ENCODE results near the gene TIAM1.
A peak's percentile ranks its signal among the peaks of the same experiment; 100 is the strongest.

The TIAM1 gene

GRCh38 chr21:31135531-31136184 lies 208.4 kb downstream of the TIAM1 start:
- no peak for DNase-seq (ENCODE audit: low read depth)

DNA sequence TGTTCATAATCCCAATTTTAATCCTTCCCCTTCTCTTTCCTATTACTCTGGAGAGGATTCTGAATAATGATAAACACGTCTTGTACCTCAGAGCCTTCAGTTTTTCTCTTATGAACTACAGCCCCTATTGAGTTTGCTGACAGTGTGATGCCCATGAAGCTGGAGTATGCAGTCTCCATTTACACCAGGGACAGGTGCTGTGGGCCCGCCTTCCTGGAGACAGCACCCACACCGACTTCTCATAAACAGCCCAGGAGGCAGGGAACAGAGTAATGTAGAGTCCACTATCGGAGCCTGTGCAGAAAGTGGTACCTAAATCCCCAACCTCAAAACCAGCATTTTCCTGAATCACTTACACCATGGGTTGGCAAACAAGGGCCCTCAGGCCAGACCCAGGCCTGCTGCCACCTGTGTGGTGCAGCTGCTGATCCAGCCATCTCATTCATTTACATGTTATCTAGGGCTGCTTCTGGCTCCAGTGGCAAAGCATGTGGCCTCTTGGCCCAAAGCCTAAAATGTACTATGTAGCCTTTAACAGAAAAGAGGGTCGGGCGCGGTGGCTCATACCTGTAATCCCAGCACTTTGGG lies 210.7 kb downstream of the TIAM1 start:
- no peak for DNase-seq (ENCODE audit: low read depth)

- DNase-seq (ENCODE audit: low read depth): no peak
Measured at GRCh38 chr21:31132574-31133242, 211.4 kb downstream of the TIAM1 start.

DNA sequence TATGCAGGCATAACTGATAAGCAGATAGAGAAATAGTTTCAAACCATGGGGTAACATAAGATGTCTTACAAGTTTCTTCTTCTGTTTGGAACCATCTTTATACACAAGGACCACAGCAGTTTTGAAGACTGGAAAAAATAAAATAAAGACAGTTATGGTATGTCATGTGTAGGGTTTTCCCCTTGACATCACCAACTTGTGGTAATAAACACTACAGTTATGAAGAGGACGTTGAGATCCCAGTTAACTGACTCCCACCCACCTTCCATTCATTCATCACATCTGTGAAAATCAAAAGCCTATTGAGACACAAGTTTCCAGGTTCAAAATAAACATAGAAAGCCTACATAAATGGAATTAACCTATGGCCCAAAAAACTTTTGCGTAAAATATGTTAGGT lies 213.2 kb downstream of the TIAM1 start:
- DNase-seq (ENCODE audit: low read depth): no peak

- DNase-seq (ENCODE audit: low read depth): no peak
Measured at GRCh38 chr21:31128234-31128633, 215.8 kb downstream of the TIAM1 start.

DNA sequence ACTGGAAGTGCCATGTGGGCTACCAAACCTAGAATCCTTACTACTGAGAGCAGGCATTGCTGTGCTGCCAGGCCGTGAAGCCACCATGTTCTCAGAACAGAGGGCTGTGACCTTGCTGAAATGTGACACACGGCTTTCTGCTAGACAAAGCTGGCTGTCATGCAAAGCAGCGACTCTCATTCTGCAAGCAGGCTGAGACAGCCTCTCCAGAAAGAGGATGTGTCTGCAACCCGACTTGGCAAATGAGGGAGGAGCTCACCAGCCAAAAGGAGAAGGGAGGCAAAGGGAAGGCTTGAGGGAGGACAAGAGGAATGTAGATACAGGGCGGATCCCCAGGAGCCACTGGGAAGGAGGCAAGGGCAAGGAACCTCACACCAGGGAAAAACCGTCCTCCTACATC lies 220.1 kb downstream of the TIAM1 start:
- no peak for DNase-seq (ENCODE audit: low read depth)

DNA sequence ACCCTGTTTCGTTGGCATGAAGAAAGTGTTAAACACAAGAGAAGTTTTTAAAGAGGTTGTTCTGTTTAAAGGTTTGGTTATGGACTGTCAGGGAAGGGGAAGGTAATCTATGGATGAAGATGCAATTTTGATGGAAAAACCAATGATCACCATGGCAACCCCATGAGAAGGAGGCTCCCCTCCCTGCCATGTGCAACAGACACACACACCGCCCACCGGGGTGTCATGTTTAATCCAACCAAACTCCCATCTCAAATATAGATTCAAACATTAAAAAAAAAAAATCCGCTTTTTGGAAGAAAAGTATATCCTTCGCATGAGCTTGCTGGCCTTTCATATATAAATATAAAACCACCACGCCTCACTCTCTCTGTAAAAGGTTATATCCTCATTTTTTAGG lies 224.9 kb downstream of the TIAM1 start:
- DNase-seq (ENCODE audit: low read depth): no peak

DNA sequence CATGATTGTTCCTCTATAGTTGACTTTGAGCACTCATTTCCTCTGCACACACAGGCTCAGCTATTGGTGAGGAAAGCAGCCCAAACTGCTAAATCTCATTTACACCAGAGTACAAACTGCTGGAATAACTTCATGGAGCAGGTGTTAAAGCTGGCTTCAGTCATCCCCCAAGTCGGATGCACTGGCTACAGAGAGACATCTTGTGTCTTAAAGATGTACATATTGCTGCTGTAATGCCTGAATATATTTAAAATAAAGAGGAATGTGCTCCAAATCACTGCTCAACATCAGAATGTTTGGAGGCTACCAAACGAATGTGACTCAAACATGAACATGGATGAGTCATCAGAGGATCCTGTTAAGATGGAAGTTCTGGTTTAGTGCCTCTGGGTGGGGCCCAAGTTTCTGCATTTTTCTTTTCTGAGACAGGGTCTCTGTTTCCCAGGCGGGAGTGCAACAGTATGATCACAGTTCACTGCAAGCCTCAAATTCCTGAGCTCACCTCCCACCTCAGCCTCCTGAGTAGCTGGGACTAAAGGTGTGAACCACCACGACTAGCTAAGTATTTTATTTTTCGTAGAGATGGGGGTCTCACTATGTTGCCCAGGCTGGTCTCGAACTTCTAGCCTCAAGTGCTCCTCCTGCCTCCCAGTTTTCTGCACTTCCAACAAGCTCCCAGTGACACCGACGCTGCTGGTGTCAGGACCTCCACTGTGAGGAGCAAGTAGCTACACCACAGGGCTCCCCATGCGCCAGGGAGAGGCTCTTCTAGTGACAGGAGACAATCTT lies 226.7 kb downstream of the TIAM1 start:
- peak; percentile 86 for DNase-seq (ENCODE audit: low read depth)

- DNase-seq (ENCODE audit: low read depth): no peak
Measured at GRCh38 chr21:31115249-31115648, 228.8 kb downstream of the TIAM1 start.

DNA sequence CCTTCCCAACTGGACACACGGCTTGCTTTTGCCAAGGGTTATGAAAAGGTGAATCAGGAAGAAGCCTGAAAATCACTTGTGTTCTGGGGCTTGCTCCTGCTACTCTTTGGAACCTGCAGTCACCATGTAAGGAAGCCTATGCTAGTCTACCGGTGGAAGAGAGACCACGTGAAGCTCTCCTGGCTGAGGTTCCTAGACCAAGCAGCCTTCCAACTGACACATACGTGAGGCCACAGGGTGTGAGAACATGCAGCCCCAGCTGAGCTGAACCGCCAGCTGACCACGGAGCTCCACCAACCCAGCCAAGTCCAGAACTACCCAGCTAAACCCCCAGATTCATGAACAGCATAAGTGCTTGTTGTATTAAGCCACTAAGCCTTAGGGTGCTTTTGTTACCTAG lies 233.0 kb downstream of the TIAM1 start:
- DNase-seq (ENCODE audit: low read depth): no peak

GRCh38 chr21:31110430-31110829 lies 233.6 kb downstream of the TIAM1 start:
- no peak for DNase-seq (ENCODE audit: low read depth)

DNA sequence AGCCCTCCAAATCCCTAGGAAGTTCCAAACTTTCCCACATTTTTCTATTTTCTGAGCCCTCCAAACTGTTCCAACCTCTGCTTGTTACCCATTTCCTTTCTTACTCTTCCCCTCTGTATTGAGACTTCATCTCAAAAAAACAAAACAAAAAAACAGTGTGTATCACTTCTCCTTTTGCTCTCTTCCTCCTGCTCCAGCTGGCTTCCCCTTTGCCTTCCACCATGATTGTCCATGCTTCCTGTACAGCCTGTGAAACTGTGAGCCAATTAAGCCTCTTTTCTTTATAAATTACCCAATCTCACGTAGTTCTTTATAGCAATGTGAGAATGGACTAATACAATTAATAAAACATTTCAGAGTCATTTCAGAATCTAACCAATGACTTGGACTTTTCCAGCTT lies 236.2 kb downstream of the TIAM1 start:
- DNase-seq (ENCODE audit: low read depth): no peak

GRCh38 chr21:31107176-31107785 lies 236.8 kb downstream of the TIAM1 start:
- DNase-seq (ENCODE audit: low read depth): no peak

DNA sequence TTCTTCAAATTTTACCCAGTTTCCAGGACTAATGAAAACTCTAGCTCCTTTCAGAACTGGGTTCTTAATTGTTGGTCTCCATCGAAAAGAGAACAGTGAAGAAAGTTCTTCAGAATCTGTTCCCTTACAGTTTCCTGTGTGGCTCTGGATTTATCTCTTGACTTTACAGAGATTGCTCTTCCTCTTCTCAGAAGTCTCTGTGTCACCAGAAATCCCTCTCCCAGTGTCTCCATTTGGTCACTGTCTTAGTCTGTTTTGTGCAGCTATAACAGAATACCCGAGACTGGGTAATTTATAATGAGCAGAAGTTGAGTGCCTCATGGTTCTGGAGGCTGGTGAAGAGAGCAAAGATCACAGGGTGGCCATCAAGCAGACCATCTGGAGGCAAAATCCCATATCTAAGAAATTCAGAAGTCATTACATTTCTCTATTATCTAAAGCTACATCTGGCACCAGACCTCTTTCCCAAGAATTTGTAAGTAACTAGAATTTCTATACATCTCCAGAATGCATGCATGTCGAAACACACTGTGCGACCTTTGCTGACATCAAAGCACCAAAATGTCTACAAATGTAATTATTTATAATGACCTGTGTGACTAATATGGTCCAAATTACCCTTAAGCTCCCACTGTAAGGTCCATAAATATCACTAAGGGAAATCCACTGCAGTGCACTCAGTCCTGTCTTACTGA lies 240.3 kb downstream of the TIAM1 start:
- no peak for DNase-seq (ENCODE audit: low read depth)

- no peak for DNase-seq (ENCODE audit: low read depth)
Measured at GRCh38 chr21:31103163-31103562, 240.9 kb downstream of the TIAM1 start.

DNA sequence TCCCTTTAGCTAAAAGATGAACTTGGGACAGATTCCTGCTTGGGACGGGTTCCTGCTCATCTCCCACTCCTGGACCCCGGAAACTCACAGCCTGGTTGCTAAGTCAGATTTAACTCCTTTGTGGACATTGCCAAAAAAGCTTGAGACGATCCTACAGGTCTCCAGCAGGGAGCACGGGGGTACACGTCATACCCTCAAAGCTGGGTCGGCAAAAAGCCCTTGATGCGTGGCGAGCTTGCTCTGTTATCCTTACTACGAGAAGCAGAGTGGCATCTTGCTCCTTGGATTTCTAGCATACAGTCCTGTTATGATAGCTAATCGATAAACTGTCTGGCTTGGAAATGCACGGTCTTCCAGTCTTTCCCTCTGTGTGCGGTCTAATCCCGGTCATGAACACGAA lies 244.9 kb downstream of the TIAM1 start:
- DNase-seq (ENCODE audit: low read depth): no peak

GRCh38 chr21:31098576-31099005 lies 245.5 kb downstream of the TIAM1 start:
- DNase-seq (ENCODE audit: low read depth): no peak

DNA sequence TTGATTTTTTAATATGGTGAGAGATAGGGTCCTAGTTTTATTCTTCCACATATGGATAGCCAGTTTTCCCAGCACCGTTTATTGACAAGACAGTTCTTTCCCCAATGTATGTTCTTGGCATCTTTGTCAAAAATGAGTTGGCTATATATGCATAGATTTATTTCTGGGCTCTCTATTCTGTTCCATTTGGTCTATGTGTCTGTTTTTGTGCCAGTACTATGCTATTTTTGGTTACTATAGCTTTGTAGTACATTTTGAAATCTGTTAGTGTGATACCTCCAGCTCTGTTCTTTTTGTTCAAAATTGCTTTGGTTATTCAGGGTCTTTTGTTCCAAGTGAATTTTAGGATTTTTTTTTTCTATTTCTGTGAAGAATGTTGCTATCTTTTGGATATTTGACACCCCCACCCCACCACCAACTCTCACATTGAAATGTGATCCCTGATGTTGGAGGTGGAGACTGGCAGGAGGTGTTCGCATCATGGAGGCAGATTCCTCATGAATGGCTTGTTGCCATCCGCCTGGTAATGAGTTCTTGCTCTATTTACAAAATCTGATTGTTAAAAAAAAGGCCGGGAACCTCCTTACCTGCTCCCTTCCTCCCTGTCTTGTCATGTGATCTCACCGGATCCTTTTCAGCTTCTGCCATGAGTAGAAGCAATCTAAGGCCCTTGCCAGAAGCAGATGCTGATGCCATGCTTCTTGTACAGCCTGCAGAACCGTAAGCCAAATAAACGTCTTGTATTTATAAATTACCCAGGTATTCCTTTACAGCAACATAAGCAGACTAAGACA lies 251.0 kb downstream of the TIAM1 start:
- no peak for DNase-seq (ENCODE audit: low read depth)

- DNase-seq (ENCODE audit: low read depth): no peak
Measured at GRCh38 chr21:31090376-31090775, 253.7 kb downstream of the TIAM1 start.

- DNase-seq (ENCODE audit: low read depth): no peak
Measured at GRCh38 chr21:31088474-31088751, 255.6 kb downstream of the TIAM1 start.

Data from HS-27A (cell line).